ENCODE measurements around the gene TSNAXIP1. TPM values are rescaled to one million over a fixed set of nuclear protein-coding genes. Genes with fewer than 3 reads are reported as not detected.

TSNAXIP1 gene
- total RNA-seq, 4 donors from 2014 or later, result 0.89 to 2.4 (median 1.6) TPM

DNA sequence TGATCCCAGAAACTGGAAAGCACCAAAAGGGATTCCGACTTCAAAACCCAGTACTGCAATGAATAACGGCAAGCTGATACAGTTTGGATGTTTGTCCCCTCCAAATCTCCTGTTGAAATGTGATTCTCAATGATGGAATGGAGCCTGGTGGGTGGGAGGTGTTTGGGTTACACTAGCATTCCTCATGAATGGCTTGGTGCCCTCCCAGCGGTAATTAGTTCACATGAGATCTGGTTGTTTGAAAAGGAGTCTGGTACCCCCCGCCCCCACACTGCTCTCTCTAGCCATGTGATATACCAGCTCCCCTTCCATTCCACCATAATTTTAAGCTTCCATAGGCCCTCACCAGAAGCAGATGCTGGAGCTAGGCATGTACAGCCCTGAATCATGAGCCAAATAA, 40.4 kb upstream of the TSNAXIP1 start:
- Histone ChIP-seq H3K4me1 (no peaks in the 10 kb centered on the region), H3K27me3 (no peaks in the 10 kb centered on the region), H3K4me3 (no peak overlapping the region), H3K36me3 (peaks cover 0 to 50% of the 10 kb centered on the region in 2 donors), H3K27ac (no peak overlapping the region), H3K9me3 (no peaks in the 10 kb centered on the region)
- TF ChIP-seq POLR2AphosphoS5 (IDR thresholded peaks at IDR 0.05) (no peak), POLR2A (IDR thresholded peaks at IDR 0.05) (no peak)
- 80% methylated on average over 1 to 2 of the region's 4 CpGs for WGBS, 2 donors (ENCODE audit: low coverage in 1 of 2)
- no peak for ATAC-seq

DNA sequence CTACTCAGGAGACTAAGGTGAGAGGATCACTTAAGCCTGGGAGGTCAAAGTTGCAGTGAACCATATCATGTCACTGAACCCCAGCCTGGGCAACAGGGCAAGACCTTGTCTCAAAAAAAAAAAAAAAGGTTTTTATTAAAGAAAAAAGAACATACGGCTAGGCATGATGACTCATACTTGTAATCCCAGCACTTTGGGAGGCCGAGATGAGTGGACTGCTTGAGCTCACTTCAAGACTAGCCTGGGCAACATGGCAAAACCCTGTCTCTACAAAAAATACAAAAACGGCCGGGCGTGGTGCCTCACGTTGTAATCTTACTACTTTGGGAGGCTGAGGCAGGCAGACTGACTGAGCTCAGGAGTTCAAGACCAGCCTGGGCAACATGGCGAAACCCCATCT, 38.7 kb upstream of the TSNAXIP1 start:
- Histone ChIP-seq H3K4me3 (no peak overlapping the region), H3K4me1 (peaks cover 0 to 9% (median 4%) of the 10 kb centered on the region in 3 donors), H3K36me3 (peaks cover 0 to 50% of the 10 kb centered on the region in 2 donors), H3K27ac (no peak overlapping the region), H3K27me3 (no peaks in the 10 kb centered on the region), H3K9me3 (no peaks in the 10 kb centered on the region)
- TF ChIP-seq, protein P1, sequence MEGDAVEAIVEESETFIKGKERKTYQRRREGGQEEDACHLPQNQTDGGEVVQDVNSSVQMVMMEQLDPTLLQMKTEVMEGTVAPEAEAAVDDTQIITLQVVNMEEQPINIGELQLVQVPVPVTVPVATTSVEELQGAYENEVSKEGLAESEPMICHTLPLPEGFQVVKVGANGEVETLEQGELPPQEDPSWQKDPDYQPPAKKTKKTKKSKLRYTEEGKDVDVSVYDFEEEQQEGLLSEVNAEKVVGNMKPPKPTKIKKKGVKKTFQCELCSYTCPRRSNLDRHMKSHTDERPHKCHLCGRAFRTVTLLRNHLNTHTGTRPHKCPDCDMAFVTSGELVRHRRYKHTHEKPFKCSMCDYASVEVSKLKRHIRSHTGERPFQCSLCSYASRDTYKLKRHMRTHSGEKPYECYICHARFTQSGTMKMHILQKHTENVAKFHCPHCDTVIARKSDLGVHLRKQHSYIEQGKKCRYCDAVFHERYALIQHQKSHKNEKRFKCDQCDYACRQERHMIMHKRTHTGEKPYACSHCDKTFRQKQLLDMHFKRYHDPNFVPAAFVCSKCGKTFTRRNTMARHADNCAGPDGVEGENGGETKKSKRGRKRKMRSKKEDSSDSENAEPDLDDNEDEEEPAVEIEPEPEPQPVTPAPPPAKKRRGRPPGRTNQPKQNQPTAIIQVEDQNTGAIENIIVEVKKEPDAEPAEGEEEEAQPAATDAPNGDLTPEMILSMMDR (IDR thresholded peaks at IDR 0.05), result no peak
- TF ChIP-seq POLR2AphosphoS5 (IDR thresholded peaks at IDR 0.05) (no peak), POLR2A (IDR thresholded peaks at IDR 0.05) (no peak), EP300 (IDR thresholded peaks at IDR 0.05) (no peak)
- 75 to 85% methylated on average over 5 to 7 of the region's 7 CpGs for WGBS, 2 donors (ENCODE audit: low coverage in 1 of 2)
- ATAC-seq, result no peak

DNA sequence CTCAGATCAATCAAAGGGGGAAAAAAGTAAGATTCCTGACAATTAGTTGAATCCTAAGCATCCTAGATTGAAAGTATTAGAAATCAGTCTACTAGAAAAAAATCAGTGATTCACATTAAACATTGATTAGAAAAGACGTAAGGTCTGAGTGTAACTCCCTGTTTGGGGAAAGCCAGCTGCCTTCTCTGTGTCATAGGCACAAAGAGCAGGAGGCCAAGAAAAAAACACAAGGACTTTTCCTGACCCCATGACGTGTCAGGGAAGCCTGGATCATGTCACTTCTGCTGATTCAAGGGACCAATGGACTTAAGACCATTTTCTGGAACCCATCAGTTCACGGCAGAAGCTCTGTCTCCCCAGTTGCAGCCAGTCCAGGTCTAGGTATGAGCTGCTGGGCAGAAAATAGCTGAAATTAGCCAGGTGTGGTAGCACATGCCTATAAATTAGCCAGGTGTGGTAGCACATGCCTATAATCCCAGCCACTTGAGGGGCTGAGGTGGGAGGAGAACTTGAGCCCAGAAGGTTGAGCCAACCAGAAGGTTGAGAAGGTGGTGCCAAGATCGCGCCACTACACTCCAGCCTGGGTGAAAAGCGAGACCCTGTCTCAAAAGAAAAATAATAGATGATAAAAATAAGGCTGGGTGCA, 36.2 kb upstream of the TSNAXIP1 start:
- Histone ChIP-seq H3K27me3 (no peaks in the 10 kb centered on the region), H3K4me1 (peaks cover 2 to 26% (median 15%) of the 10 kb centered on the region in 3 donors), H3K27ac (no peak overlapping the region), H3K9me3 (no peaks in the 10 kb centered on the region), H3K4me3 (no peak overlapping the region), H3K36me3 (peaks cover 0 to 37% of the 10 kb centered on the region in 2 donors)
- TF ChIP-seq POLR2A (IDR thresholded peaks at IDR 0.05), result no peak
- TF ChIP-seq, protein P1 (IDR thresholded peaks at IDR 0.05), result no peak
- TF ChIP-seq POLR2AphosphoS5 (IDR thresholded peaks at IDR 0.05), result no peak
- TF ChIP-seq EP300 (IDR thresholded peaks at IDR 0.05), result no peak
- ATAC-seq, result no peak
- WGBS, 2 donors (ENCODE audit: low coverage in 1 of 2), result 77 to 86% methylated on average over 5 to 6 of the region's 6 CpGs

DNA sequence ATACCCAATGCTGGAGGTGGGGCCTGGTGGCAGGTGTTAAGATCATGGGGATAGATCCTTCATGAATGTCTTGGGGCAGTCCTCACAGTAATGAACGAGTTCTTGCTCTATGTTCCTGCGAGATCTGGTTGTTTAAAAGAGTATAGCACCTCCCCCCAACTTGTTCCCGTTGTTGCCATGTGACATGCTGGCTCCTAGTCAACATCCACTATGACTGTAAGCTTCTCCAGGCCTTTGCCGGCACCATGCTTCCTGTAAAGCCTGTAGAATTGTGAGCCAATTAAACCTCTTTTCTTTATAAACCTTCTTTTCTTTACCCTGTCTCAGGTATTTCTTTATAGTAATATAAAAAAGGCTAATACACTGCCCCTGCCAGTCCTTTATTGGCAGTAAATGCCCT, 33.6 kb upstream of the TSNAXIP1 start:
- Histone ChIP-seq H3K36me3 (peaks cover 0 to 25% of the 10 kb centered on the region in 2 donors), H3K27me3 (no peaks in the 10 kb centered on the region), H3K27ac (peak overlapping the region in 3 of 4 donors; percentile 20 to 45 (median 42)), H3K9me3 (no peaks in the 10 kb centered on the region), H3K4me1 (peaks cover 2 to 26% (median 15%) of the 10 kb centered on the region in 3 donors), H3K4me3 (no peak overlapping the region)
- 9 to 17% methylated on average over 4 of the region's 4 CpGs for WGBS, 2 donors (ENCODE audit: low coverage in 1 of 2)
- TF ChIP-seq POLR2AphosphoS5 (IDR thresholded peaks at IDR 0.05) (peak; percentile 4), EP300 (IDR thresholded peaks at IDR 0.05) (no peak), POLR2A (IDR thresholded peaks at IDR 0.05) (no peak)
- TF ChIP-seq, protein P1 (IDR thresholded peaks at IDR 0.05), result no peak
- peak; percentile 55 for ATAC-seq

DNA sequence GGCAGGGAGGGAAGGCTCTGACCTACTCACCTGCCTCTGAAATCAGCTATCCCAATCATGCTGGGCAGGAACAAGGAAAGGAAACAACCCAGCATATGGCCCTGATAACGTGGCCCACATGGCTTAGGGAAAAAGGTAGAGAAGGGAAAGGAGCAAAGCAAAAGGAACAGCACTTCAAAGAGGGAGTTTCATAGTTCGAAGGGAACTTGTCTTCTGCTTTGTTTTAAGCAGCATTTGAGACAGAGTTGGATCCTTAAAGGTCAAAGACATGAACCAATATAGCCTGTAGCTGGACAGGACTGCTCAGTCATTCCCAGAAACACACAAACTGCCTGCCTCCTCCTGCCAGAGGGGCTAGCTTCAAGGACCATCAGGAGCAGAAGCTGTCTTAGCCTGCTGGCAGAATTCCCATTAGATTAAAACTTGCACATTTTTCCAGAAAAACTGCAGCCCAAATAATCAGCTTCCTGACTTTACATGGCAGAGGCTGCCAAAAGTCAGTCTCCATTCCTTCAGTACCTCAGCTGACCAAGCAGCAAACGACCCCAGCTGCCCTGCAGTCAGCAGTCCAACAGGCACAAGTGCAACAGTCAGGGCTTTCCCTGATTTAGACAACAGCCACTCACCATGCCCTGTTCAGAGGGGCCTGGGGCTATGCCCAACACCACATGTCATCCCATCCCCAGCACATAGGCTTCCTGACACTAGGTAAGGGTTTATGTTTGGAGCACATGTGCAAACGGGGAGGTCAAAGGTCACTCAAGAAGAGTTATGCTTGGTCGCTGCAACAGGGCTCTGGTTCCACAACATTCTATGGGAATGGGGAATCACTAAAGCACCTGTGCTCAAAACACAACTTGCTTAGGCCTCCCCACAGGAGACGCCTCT, 32.9 kb upstream of the TSNAXIP1 start:
- Histone ChIP-seq H3K27ac (peak overlapping the region in 3 of 4 donors; percentile 15 to 42 (median 20)), H3K36me3 (peaks cover 0 to 25% of the 10 kb centered on the region in 2 donors), H3K9me3 (no peaks in the 10 kb centered on the region), H3K27me3 (no peaks in the 10 kb centered on the region), H3K4me3 (no peak overlapping the region), H3K4me1 (peaks cover 2 to 26% (median 15%) of the 10 kb centered on the region in 3 donors)
- TF ChIP-seq EP300 (IDR thresholded peaks at IDR 0.05), result no peak
- TF ChIP-seq POLR2AphosphoS5 (IDR thresholded peaks at IDR 0.05), result no peak
- TF ChIP-seq POLR2A (IDR thresholded peaks at IDR 0.05), result no peak
- TF ChIP-seq, protein P1 (IDR thresholded peaks at IDR 0.05), result no peak
- ATAC-seq, result no peak
- 35 to 38% methylated on average over 3 to 5 of the region's 6 CpGs for WGBS, 2 donors (ENCODE audit: low coverage in 1 of 2)
